G401.6 (cell line): ENCODE data around the gene PCDH9.

Experiments
- FAIRE-seq: peaks from 2 replicates; lab custom pipeline; 2012; peaks lifted over from hg19 to GRCh38; lab: Jason Lieb, UNC

Gene PCDH9

GRCh38 chr13:67229481-67230403 is at the start of gene PCDH9:
Gene PCDH9, minus strand, starts transcription at chr13:67230336. Its CDS starts 1,896 bp downstream, at chr13:67228440.
- FAIRE-seq, result no peak

GRCh38 chr13:67278235-67278634 is 48.1 kb upstream of the PCDH9 start:
- FAIRE-seq, result no peak

GRCh38 chr13:67277581-67277980 is 47.4 kb upstream of the PCDH9 start:
- no peak for FAIRE-seq

GRCh38 chr13:67275351-67275960 is 45.3 kb upstream of the PCDH9 start:
- no peak for FAIRE-seq

GRCh38 chr13:67273001-67273400 is 42.9 kb upstream of the PCDH9 start:
- no peak for FAIRE-seq

- FAIRE-seq, result no peak
These were observed 37.0 kb upstream of the PCDH9 start for GRCh38 chr13:67267136-67267535.

- no peak for FAIRE-seq
These were observed 29.1 kb upstream of the PCDH9 start for GRCh38 chr13:67259208-67259607.

GRCh38 chr13:67258482-67258881 is 28.3 kb upstream of the PCDH9 start:
- FAIRE-seq, result no peak

- FAIRE-seq, result no peak
These were observed 8.7 kb upstream of the PCDH9 start for GRCh38 chr13:67238861-67239260.

GRCh38 chr13:67238277-67238859 is 8.2 kb upstream of the PCDH9 start:
- peak; percentile 98 for FAIRE-seq

GRCh38 chr13:67235265-67235664 is 5.1 kb upstream of the PCDH9 start:
- no peak for FAIRE-seq

- no peak for FAIRE-seq
These were observed 2.2 kb upstream of the PCDH9 start for GRCh38 chr13:67232384-67232783.

GRCh38 chr13:67231289-67232000 is 1.3 kb upstream of the PCDH9 start:
- no peak for FAIRE-seq

- peak; percentile 81 for FAIRE-seq
These were observed 510 bp upstream of the PCDH9 start for GRCh38 chr13:67230404-67231288.

- FAIRE-seq, result no peak
These were observed 1.2 kb downstream of the PCDH9 start for GRCh38 chr13:67228916-67229315.

- FAIRE-seq, result no peak
These were observed 2.1 kb downstream of the PCDH9 start for GRCh38 chr13:67228031-67228430.

- no peak for FAIRE-seq
These were observed 2.8 kb downstream of the PCDH9 start for GRCh38 chr13:67227131-67227983.

GRCh38 chr13:67226696-67227095 is 3.4 kb downstream of the PCDH9 start:
- FAIRE-seq, result no peak

- FAIRE-seq, result no peak
These were observed 4.6 kb downstream of the PCDH9 start for GRCh38 chr13:67225252-67226159.
